HCT116 (cell line): ENCODE measurements around the gene ALDH3A1. TPM values are rescaled to one million over a fixed set of nuclear protein-coding genes. Genes with fewer than 3 reads are reported as not detected.

ENCODE experiments used
- ATAC-seq: fragments of 200-7000 bp; cut with Tn5 transposase; 2 replicates; pipeline ENCODE4 v1.9.1; 2020; ENCODE audit warnings: mild to moderate bottlenecking, moderate library complexity
- BruUV-seq: library from RNA; stranded (reverse); fragments of 400-500 nt; replicated peaks from 2 replicates; lab custom pipeline; 2021; lab: Mats Ljungman, UMichigan
- CTCF ChIA-PET: fragments of 300-600 bp; sonication (Branson Sonifier 250); formaldehyde crosslinking; loops from one replicate; lab custom pipeline; 2021; ENCODE audit warnings: antibody characterized with exemption; lab: Charles Lee
- POLR2A ChIA-PET: fragments of 300-600, 350-600 bp; sonication (Branson Sonifier 250); formaldehyde crosslinking; loops from one replicate; lab custom pipeline; 2021; ENCODE audit warnings: antibody characterized with exemption; lab: Charles Lee
- RAD21 ChIA-PET, 2 experiments: fragments of 300-600 bp; sonication (Branson Sonifier 250); formaldehyde crosslinking; loops; one replicate each; lab custom pipeline; 2023; ENCODE audit warnings: low total read pairs in 2 of 2; ENCODE audit not compliant: uncharacterized antibody in 2 of 2, unreplicated experiment in 2 of 2, low non-redundant PET in 1 of 2; lab: Charles Lee
- DNase-seq: peaks from one replicate; pipeline ENCODE4 v3.0.0-alpha.2; 2010; ENCODE audit warnings: low read depth, low spot score
- H2AFZ ChIP-seq: fragments of 200-600 bp; shearing (Covaris generic), sonication (generic); 2 replicates; pipeline ENCODE4 v1.6.1; 2017; ENCODE audit warnings: low read depth, mixed run types, mixed read lengths, antibody characterized with exemption, low read length; ENCODE audit not compliant: poor library complexity, severe bottlenecking
- H3K27ac ChIP-seq: 2 replicates; pipeline ENCODE4 v1.5.1; 2012; ENCODE audit warnings: low read depth, low read length
- H3K27me3 ChIP-seq: fragments of 200-600 bp; sonication (generic); 2 replicates; pipeline ENCODE4 v1.6.1; 2016; ENCODE audit warnings: mixed run types, low read length, mixed read lengths; ENCODE audit not compliant: insufficient read depth
- H3K36me3 ChIP-seq, 2 experiments: fragments of 200-500 bp in 1 of 2; fragments of 200-600 bp in 1 of 2; sonication (Bioruptor generic) in 1 of 2; sonication (generic) in 1 of 2; 2 replicates each; pipeline versions ENCODE4 v1.5.1 to v1.6.1; 2014 to 2016; ENCODE audit warnings: low read length in 2 of 2, inconsistent platforms in 1 of 2, mixed read lengths in 1 of 2, mixed run types in 1 of 2; ENCODE audit not compliant: insufficient read depth in 2 of 2, control insufficient read depth in 1 of 2
- H3K4me1 ChIP-seq, 2 experiments: fragments of 200-600 bp in 1 of 2; sonication (generic) in 1 of 2; 2 replicates each; pipeline versions ENCODE4 v1.5.1 to v1.6.1; 2012 to 2017; ENCODE audit warnings: low read length in 2 of 2, inconsistent platforms in 1 of 2, mild to moderate bottlenecking in 1 of 2, mixed read lengths in 1 of 2, mixed run types in 1 of 2, moderate library complexity in 1 of 2; ENCODE audit not compliant: insufficient read depth in 2 of 2, control insufficient read depth in 1 of 2
- H3K4me2 ChIP-seq: fragments of 200-600 bp; sonication (generic); 2 replicates; pipeline ENCODE4 v1.6.1; 2017; ENCODE audit warnings: mixed run types, low read length, mixed read lengths
- H3K4me3 ChIP-seq, 2 experiments: fragments of 200-600 bp in 1 of 2; sonication (generic) in 1 of 2; replicated peaks in 1 of 2; 2 replicates each; pipeline ENCODE4 v1.5.1; 2011 to 2016; ENCODE audit warnings: low read length in 2 of 2, control low read depth in 1 of 2, low read depth in 1 of 2, mild to moderate bottlenecking in 1 of 2, mixed read lengths in 1 of 2, mixed run types in 1 of 2
- H3K79me2 ChIP-seq: fragments of 200-600 bp; sonication (generic); 2 replicates; pipeline ENCODE4 v1.6.1; 2017; ENCODE audit warnings: mild to moderate bottlenecking, mixed run types, low read length, moderate library complexity, mixed read lengths; ENCODE audit not compliant: insufficient read depth
- H3K9ac ChIP-seq: fragments of 200-600 bp; sonication (generic); 2 replicates; pipeline ENCODE4 v1.6.1; 2016; ENCODE audit warnings: low read length, mixed read lengths
- H3K9me2 ChIP-seq: fragments of 200-600 bp; sonication (generic), shearing (Covaris generic); 2 replicates; pipeline ENCODE4 v1.6.1; 2017; ENCODE audit warnings: mixed run types, mild to moderate bottlenecking, moderate library complexity; ENCODE audit not compliant: insufficient read depth
- H3K9me3 ChIP-seq, 2 experiments: fragments of 200-500 bp in 1 of 2; fragments of 200-600 bp in 1 of 2; sonication (Bioruptor generic) in 1 of 2; sonication (generic) in 1 of 2; 2 replicates each; pipeline ENCODE4 v1.6.1; 2014 to 2017; ENCODE audit warnings: low read length in 2 of 2, mixed read lengths in 2 of 2, inconsistent platforms in 1 of 2, low read depth in 1 of 2, mild to moderate bottlenecking in 1 of 2, mixed run types in 1 of 2, moderate library complexity in 1 of 2; ENCODE audit not compliant: control insufficient read depth in 1 of 2, insufficient read depth in 1 of 2
- H4K20me1 ChIP-seq: fragments of 200-600 bp; sonication (generic), shearing (Covaris generic); 2 replicates; pipeline ENCODE4 v1.6.1; 2017; ENCODE audit warnings: mixed run types, mild to moderate bottlenecking, moderate library complexity; ENCODE audit not compliant: insufficient read depth
- EGR1 ChIP-seq: IDR thresholded peaks from 2 replicates; pipeline ENCODE4 v1.6.1; 2012; ENCODE audit warnings: low read depth
- EZH2phosphoT487 ChIP-seq: fragments of 200-600 bp; IDR thresholded peaks from 2 replicates; pipeline ENCODE4 v1.6.1; 2018; ENCODE audit warnings: antibody characterized with exemption, borderline replicate concordance
- FOSL1 ChIP-seq: IDR thresholded peaks from 2 replicates; pipeline ENCODE4 v1.6.1; 2012; ENCODE audit warnings: low read depth
- RAD21 ChIP-seq: IDR thresholded peaks from 2 replicates; pipeline ENCODE4 v1.6.1; 2012; ENCODE audit warnings: low read depth, mild to moderate bottlenecking
- SIN3A ChIP-seq: IDR thresholded peaks from 2 replicates; pipeline ENCODE4 v1.6.1; 2012; ENCODE audit warnings: low read depth
- ZNF274 ChIP-seq: fragments of 200-500 bp; sonication (Bioruptor generic); IDR thresholded peaks from 2 replicates; pipeline ENCODE4 v1.6.1; 2014; ENCODE audit warnings: mild to moderate bottlenecking, low read depth, low read length, inconsistent platforms
- intact Hi-C: fragments of 100-400 bp; cut with micrococcal nuclease; formaldehyde crosslinking; loops from 2 replicates; pipeline ENCODE4 v1.10.0; 2022
- total RNA-seq: library from RNA; stranded (reverse); gene quantifications from one replicate; pipeline ENCODE4 v1.2.1, GENCODE V29; 2021; ENCODE audit not compliant: unreplicated experiment
- TF ChIP-seq, protein P1 (sequence below): IDR thresholded peaks from 2 replicates; pipeline ENCODE4 v1.6.1; 2012
- TF ChIP-seq, protein P2 (sequence below): IDR thresholded peaks from 2 replicates; pipeline ENCODE4 v1.6.1; 2011; ENCODE audit warnings: mild to moderate bottlenecking, low read length, moderate library complexity; ENCODE audit not compliant: insufficient replicate concordance; ENCODE audit errors: extremely low read depth
- TF ChIP-seq, protein P3 (sequence below): IDR thresholded peaks from 2 replicates; pipeline ENCODE4 v1.6.1; 2012

Gene ALDH3A1
- total RNA-seq, 1 experiment from 2014 or later: 0.86 TPM

DNA sequence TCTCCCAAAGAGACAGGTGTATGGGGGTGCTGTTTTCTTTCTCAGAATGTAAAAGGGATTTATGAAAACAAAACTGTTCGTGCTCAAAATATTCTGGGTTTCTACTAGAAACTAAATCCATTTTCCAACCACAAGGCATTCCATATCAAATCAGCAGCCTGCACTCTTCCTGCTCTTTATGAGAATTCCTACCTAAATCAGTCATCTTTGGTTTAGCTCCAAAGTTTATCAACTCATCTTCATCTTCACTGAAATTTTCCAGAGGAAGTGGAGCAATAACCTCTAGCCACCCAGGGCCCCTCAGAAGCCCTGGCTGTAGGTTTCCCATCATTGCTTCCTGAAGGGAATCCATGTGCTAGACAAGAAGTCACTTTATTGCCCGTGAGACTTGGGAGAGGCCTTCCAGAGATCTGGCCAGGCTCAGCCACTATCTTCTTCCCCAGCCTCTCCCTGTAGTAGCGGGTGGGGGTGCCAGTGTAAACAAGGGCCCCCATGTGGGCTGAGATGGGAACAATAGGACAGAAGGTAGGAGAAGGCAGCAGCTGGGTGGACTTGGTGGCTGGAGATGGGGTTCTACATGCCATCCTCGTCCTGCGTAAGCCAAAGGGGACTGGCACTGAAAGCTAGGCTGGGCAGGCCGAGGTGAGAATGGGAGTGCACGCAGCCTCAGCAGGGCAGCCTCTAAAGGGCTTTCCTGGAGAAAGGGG, 22.0 kb upstream of the ALDH3A1 start:
- POLR2A ChIA-PET: no interaction called here

More for the DNA sequence above, 22.0 kb upstream of the ALDH3A1 start:
- Histone ChIP-seq H3K27me3 (no peaks in the 10 kb centered on the region), H3K9me2 (no peaks in the 10 kb centered on the region), H2AFZ (no peak overlapping the region), H3K4me1 (0 out of 4 replicates have a peak, but pooled peaks cover 0 to 2% of the 10 kb centered on the region in 2 experiments), H3K4me3 (no peak overlapping the region), H4K20me1 (no peaks in the 10 kb centered on the region), H3K4me2 (no peak overlapping the region), H3K27ac (no peak overlapping the region), H3K9ac (no peak overlapping the region), H3K36me3 (no peaks in the 10 kb centered on the region), H3K9me3 (no peaks in the 10 kb centered on the region), H3K79me2 (no peaks in the 10 kb centered on the region)
- BruUV-seq: no TSS peak
- TF ChIP-seq RAD21: no peak
- no peak for TF ChIP-seq FOSL1
- no peak for TF ChIP-seq EGR1
- TF ChIP-seq SIN3A: no peak
- TF ChIP-seq ZNF274: no peak
- TF ChIP-seq, protein P1, sequence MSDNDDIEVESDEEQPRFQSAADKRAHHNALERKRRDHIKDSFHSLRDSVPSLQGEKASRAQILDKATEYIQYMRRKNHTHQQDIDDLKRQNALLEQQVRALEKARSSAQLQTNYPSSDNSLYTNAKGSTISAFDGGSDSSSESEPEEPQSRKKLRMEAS: no peak
- TF ChIP-seq, protein P2, sequence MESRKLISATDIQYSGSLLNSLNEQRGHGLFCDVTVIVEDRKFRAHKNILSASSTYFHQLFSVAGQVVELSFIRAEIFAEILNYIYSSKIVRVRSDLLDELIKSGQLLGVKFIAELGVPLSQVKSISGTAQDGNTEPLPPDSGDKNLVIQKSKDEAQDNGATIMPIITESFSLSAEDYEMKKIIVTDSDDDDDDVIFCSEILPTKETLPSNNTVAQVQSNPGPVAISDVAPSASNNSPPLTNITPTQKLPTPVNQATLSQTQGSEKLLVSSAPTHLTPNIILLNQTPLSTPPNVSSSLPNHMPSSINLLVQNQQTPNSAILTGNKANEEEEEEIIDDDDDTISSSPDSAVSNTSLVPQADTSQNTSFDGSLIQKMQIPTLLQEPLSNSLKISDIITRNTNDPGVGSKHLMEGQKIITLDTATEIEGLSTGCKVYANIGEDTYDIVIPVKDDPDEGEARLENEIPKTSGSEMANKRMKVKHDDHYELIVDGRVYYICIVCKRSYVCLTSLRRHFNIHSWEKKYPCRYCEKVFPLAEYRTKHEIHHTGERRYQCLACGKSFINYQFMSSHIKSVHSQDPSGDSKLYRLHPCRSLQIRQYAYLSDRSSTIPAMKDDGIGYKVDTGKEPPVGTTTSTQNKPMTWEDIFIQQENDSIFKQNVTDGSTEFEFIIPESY: no peak
- TF ChIP-seq EZH2phosphoT487: no peak
- TF ChIP-seq, protein P3, sequence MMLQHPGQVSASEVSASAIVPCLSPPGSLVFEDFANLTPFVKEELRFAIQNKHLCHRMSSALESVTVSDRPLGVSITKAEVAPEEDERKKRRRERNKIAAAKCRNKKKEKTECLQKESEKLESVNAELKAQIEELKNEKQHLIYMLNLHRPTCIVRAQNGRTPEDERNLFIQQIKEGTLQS: no peak
- ChIA-PET CTCF (interaction anchor here (1.7 kb wide), 1 partner anchor 7 kb away, joined by 6 read pairs; no protein-coding TSS in a partner anchor), RAD21 (no interaction called here)
- ATAC-seq: no peak
- DNase-seq: no peak
- intact Hi-C loops: loop anchor here (5.0 to 10.0 kb wide), 2 partner anchors 55 to 323 kb away; no protein-coding TSS in a partner anchor
